ENCODE results near the gene RNF217. TPM values are rescaled to one million over a fixed set of nuclear protein-coding genes. Genes with fewer than 3 reads are reported as not detected.

Gene RNF217
- total and polyA plus RNA-seq, 2 of the 13 experiments (the other 11 are each of a cell fraction or from before 2014, with no cell fraction given), result 2.2 to 2.4 TPM

- Histone ChIP-seq H3K27me3 (ENCODE audit: control insufficient read depth in 1 of 2, insufficient read depth in 2 of 2, low read length in 2 of 2) (no peaks in the 10 kb centered on the region), H4K20me1 (ENCODE audit: insufficient read depth, low read length) (no peaks in the 10 kb centered on the region), H3K79me2 (ENCODE audit: insufficient read depth, low read length) (no peaks in the 10 kb centered on the region), H3K36me3 (replicated peaks in 1 of 2; ENCODE audit: control insufficient read depth in 1 of 2, insufficient read depth in 2 of 2, low read length in 2 of 2) (no peaks in the 10 kb centered on the region), H3K4me3 (replicated peaks in 1 of 3; ENCODE audit: insufficient read depth in 1 of 3, low read depth in 2 of 3, low read length in 3 of 3) (no peak overlapping the region), H3K27ac (ENCODE audit: extremely low read length, insufficient read depth, low read length) (no peak overlapping the region), H2AFZ (ENCODE audit: low read length) (no peak overlapping the region), H3K9me3 (ENCODE audit: low read length) (no peaks in the 10 kb centered on the region), H3K9ac (ENCODE audit: insufficient read depth, low read depth, low read length) (no peak overlapping the region), H3K4me1 (ENCODE audit: insufficient read depth, low read length) (no peaks in the 10 kb centered on the region), H3K4me2 (ENCODE audit: low read depth, low read length) (no peak overlapping the region)
- BruUV-seq (replicated peaks), result no TSS peak
- ChIA-PET POLR2A (no interaction called here), CTCF (ENCODE audit: low intra/inter-chr PET ratio, low total read pairs) (no interaction called here)
- ATAC-seq (no peak), DNase-seq (ENCODE audit: low spot score) (no peak), FAIRE-seq (no peak)
- WGBS (ENCODE audit: low lambda C conversion rate), result 49% methylated on average over 4 of the region's 4 CpGs
- no peak for TF ChIP-seq ZNF746 (CRISPR knock-in tag; IDR thresholded peaks at IDR 0.05)
- peak; percentile 30 to 66; a peak in 3 of 4 replicates for TF ChIP-seq MAFK (conservative IDR thresholded peaks at IDR 0.05 in 1 of 2, IDR thresholded peaks at IDR 0.05 in 1 of 2; ENCODE audit: low read length in 2 of 2)
- peak; percentile 43; the same call in 1 of the 2 replicates for TF ChIP-seq MAFF (IDR thresholded peaks at IDR 0.05; ENCODE audit: low read depth, low read length)
- intact Hi-C loops (cut with micrococcal nuclease; ENCODE audit: unreplicated experiment), result no loop called here
- in situ Hi-C loops (cut with HindIII; ENCODE audit: extremely low pct_ligation_motif_present, low pct_unique_long_range_greater_than_20kb), result no loop called here
These were observed 52.9 kb downstream of the RNF217 start for GRCh38 chr6:125015152-125015551.

GRCh38 chr6:125018136-125018535, 55.9 kb downstream of the RNF217 start:
- Histone ChIP-seq H4K20me1 (ENCODE audit: insufficient read depth, low read length) (no peaks in the 10 kb centered on the region), H3K9me3 (ENCODE audit: low read length) (no peaks in the 10 kb centered on the region), H3K27ac (ENCODE audit: extremely low read length, insufficient read depth, low read length) (no peak overlapping the region), H3K4me3 (replicated peaks in 1 of 3; ENCODE audit: insufficient read depth in 1 of 3, low read depth in 2 of 3, low read length in 3 of 3) (no peak overlapping the region), H3K36me3 (replicated peaks in 1 of 2; ENCODE audit: control insufficient read depth in 1 of 2, insufficient read depth in 2 of 2, low read length in 2 of 2) (no peaks in the 10 kb centered on the region), H3K4me1 (ENCODE audit: insufficient read depth, low read length) (no peaks in the 10 kb centered on the region), H3K4me2 (ENCODE audit: low read depth, low read length) (no peak overlapping the region), H3K79me2 (ENCODE audit: insufficient read depth, low read length) (no peaks in the 10 kb centered on the region), H2AFZ (ENCODE audit: low read length) (no peak overlapping the region), H3K27me3 (ENCODE audit: control insufficient read depth in 1 of 2, insufficient read depth in 2 of 2, low read length in 2 of 2) (no peaks in the 10 kb centered on the region), H3K9ac (ENCODE audit: insufficient read depth, low read depth, low read length) (no peak overlapping the region)
- CTCF ChIA-PET (ENCODE audit: low intra/inter-chr PET ratio, low total read pairs), result no interaction called here
- no peak for ATAC-seq
- POLR2A ChIA-PET, result no interaction called here
- FAIRE-seq, result no peak
- no peak for DNase-seq (ENCODE audit: low spot score)
- in situ Hi-C loops (cut with HindIII; ENCODE audit: extremely low pct_ligation_motif_present, low pct_unique_long_range_greater_than_20kb), result no loop called here
- intact Hi-C loops (cut with micrococcal nuclease; ENCODE audit: unreplicated experiment), result no loop called here
- BruUV-seq (replicated peaks), result no TSS peak
- no peak for TF ChIP-seq ATAD3A (CRISPR knock-in tag; IDR thresholded peaks at IDR 0.05)
- no peak for TF ChIP-seq TMF1 (CRISPR knock-in tag; IDR thresholded peaks at IDR 0.05; ENCODE audit: low read depth)
- TF ChIP-seq MZF1 (CRISPR knock-in tag; IDR thresholded peaks at IDR 0.05; ENCODE audit: borderline replicate concordance), result no peak
- TF ChIP-seq SP2 (CRISPR knock-in tag; IDR thresholded peaks at IDR 0.05), result no peak
- TF ChIP-seq ZNF749 (CRISPR knock-in tag; IDR thresholded peaks at IDR 0.05; ENCODE audit: borderline replicate concordance), result no peak
- TF ChIP-seq, protein P1, sequence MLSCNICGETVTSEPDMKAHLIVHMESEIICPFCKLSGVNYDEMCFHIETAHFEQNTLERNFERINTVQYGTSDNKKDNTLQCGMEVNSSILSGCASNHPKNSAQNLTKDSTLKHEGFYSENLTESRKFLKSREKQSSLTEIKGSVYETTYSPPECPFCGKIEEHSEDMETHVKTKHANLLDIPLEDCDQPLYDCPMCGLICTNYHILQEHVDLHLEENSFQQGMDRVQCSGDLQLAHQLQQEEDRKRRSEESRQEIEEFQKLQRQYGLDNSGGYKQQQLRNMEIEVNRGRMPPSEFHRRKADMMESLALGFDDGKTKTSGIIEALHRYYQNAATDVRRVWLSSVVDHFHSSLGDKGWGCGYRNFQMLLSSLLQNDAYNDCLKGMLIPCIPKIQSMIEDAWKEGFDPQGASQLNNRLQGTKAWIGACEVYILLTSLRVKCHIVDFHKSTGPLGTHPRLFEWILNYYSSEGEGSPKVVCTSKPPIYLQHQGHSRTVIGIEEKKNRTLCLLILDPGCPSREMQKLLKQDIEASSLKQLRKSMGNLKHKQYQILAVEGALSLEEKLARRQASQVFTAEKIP (CRISPR knock-in tag; IDR thresholded peaks at IDR 0.05; ENCODE audit: borderline replicate concordance), result no peak
- TF ChIP-seq ZNF484 (CRISPR knock-in tag; IDR thresholded peaks at IDR 0.05; ENCODE audit: borderline replicate concordance, low read depth), result no peak
- no peak for TF ChIP-seq RXRB (CRISPR knock-in tag; IDR thresholded peaks at IDR 0.05; ENCODE audit: borderline replicate concordance)
- no peak for TF ChIP-seq NFATC3 (CRISPR knock-in tag; IDR thresholded peaks at IDR 0.05)
- TF ChIP-seq, protein P2, sequence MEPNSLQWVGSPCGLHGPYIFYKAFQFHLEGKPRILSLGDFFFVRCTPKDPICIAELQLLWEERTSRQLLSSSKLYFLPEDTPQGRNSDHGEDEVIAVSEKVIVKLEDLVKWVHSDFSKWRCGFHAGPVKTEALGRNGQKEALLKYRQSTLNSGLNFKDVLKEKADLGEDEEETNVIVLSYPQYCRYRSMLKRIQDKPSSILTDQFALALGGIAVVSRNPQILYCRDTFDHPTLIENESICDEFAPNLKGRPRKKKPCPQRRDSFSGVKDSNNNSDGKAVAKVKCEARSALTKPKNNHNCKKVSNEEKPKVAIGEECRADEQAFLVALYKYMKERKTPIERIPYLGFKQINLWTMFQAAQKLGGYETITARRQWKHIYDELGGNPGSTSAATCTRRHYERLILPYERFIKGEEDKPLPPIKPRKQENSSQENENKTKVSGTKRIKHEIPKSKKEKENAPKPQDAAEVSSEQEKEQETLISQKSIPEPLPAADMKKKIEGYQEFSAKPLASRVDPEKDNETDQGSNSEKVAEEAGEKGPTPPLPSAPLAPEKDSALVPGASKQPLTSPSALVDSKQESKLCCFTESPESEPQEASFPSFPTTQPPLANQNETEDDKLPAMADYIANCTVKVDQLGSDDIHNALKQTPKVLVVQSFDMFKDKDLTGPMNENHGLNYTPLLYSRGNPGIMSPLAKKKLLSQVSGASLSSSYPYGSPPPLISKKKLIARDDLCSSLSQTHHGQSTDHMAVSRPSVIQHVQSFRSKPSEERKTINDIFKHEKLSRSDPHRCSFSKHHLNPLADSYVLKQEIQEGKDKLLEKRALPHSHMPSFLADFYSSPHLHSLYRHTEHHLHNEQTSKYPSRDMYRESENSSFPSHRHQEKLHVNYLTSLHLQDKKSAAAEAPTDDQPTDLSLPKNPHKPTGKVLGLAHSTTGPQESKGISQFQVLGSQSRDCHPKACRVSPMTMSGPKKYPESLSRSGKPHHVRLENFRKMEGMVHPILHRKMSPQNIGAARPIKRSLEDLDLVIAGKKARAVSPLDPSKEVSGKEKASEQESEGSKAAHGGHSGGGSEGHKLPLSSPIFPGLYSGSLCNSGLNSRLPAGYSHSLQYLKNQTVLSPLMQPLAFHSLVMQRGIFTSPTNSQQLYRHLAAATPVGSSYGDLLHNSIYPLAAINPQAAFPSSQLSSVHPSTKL (CRISPR knock-in tag; IDR thresholded peaks at IDR 0.05), result no peak
- no peak for TF ChIP-seq JDP2 (CRISPR knock-in tag; IDR thresholded peaks at IDR 0.05; ENCODE audit: borderline replicate concordance)

All from HepG2 (cell line).